Eye (tissue), 1 donor: ENCODE results near the gene CREB3L1.

ENCODE experiments used
- DNase-seq: peaks from one replicate; pipeline ENCODE4 v3.0.0-alpha.2; 2015

The CREB3L1 gene

GRCh38 chr11:46275964-46276641 is 1.4 kb upstream of the CREB3L1 start:
- DNase-seq, result no peak

GRCh38 chr11:46277313-46277621 is 195 bp upstream of the CREB3L1 start:
- DNase-seq, result peak; percentile 89

- DNase-seq, result peak; percentile 65
These were observed 1.1 kb downstream of the CREB3L1 start for GRCh38 chr11:46278387-46279125.

- no peak for DNase-seq
These were observed 2.0 kb downstream of the CREB3L1 start for GRCh38 chr11:46279126-46280099.

- no peak for DNase-seq
These were observed 3.2 kb downstream of the CREB3L1 start for GRCh38 chr11:46280706-46281105.

GRCh38 chr11:46281371-46281831 is 3.9 kb downstream of the CREB3L1 start:
- DNase-seq, result peak; percentile 51

GRCh38 chr11:46285173-46285572 is 7.7 kb downstream of the CREB3L1 start:
- DNase-seq, result no peak

- DNase-seq, result no peak
These were observed 8.2 kb downstream of the CREB3L1 start for GRCh38 chr11:46285594-46286033.

GRCh38 chr11:46286789-46287188 is 9.3 kb downstream of the CREB3L1 start:
- DNase-seq, result no peak

GRCh38 chr11:46288451-46288850 is 11.0 kb downstream of the CREB3L1 start:
- DNase-seq, result no peak

- no peak for DNase-seq
These were observed 12.5 kb downstream of the CREB3L1 start for GRCh38 chr11:46290011-46290410.

GRCh38 chr11:46290598-46291309 is 13.3 kb downstream of the CREB3L1 start:
- DNase-seq, result peak; percentile 92

- no peak for DNase-seq
These were observed 14.1 kb downstream of the CREB3L1 start for GRCh38 chr11:46291441-46292150.

- DNase-seq, result no peak
These were observed 15.6 kb downstream of the CREB3L1 start for GRCh38 chr11:46293066-46293465.

- peak; percentile 41 for DNase-seq
These were observed 16.2 kb downstream of the CREB3L1 start for GRCh38 chr11:46293641-46294103.

GRCh38 chr11:46294365-46295309 is 17.2 kb downstream of the CREB3L1 start:
- peak; percentile 79 for DNase-seq

- peak; percentile 91 for DNase-seq
These were observed 18.0 kb downstream of the CREB3L1 start for GRCh38 chr11:46295312-46296058.

GRCh38 chr11:46296059-46296527 is 18.6 kb downstream of the CREB3L1 start:
- peak; percentile 27 for DNase-seq
